ENCODE data around the gene IGFBP3.

The IGFBP3 gene

DNA sequence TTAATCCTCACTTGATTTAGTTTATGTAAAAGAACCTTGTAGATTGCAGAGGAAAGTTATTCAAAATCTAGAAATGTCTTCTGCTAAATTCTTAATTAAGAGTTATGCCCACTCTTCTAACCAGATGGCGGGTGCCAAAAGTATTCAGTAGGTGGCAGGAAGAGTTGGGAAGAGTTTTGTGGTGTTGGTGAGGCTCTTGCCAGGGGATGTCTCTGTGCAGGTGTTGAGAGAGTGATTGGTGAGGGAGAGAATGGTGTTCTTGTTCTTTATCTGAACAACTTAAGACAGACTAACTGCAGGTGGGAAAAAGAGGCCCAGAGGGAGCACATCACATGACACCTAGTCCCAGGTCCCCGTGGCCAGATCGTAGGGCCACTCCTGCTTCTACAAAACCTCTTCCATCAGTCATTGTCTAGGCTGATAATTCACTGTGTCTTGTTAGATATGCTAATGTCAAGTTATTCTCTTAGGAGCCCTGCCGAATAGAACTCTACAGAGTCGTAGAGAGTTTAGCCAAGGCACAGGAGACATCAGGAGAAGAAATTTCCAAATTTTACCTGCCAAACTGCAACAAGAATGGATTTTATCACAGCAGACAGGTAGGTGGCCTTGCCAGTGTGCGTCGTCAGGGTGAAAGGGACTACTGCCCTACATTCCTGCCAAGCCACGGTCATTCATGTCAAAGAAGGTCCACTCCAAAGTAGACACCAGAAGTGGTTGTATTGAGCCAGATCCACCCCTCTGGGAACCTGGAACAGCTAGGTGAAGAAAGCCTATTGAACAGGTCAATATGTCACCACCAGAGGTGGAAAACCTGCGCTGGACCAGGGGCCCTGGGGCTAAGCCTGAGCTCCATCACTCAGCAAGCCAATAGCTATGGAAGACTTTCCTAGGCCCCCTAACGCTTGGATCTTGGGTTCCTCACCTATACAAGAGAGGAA, 29.3 kb downstream of the IGFBP3 start:
- Histone ChIP-seq H3K79me2 (no peaks in the 10 kb centered on the region), H3K9ac (no peak overlapping the region), H2AFZ (no peak overlapping the region), H3K9me3 (ENCODE audit: control insufficient read depth, low read length) (no peaks in the 10 kb centered on the region), H3K27me3 (ENCODE audit: control insufficient read depth, insufficient read depth, low read length) (no peaks in the 10 kb centered on the region), H3K4me3 (ENCODE audit: low read depth, low read length) (no peak overlapping the region), H3K4me2 (ENCODE audit: low read length) (no peak overlapping the region), H3K27ac (no peak overlapping the region), H3K36me3 (ENCODE audit: control insufficient read depth, insufficient read depth, low read length) (no peaks in the 10 kb centered on the region), H3K4me1 (no peaks in the 10 kb centered on the region)
- TF ChIP-seq CTCF (IDR thresholded peaks at IDR 0.05) = no peak

DNA sequence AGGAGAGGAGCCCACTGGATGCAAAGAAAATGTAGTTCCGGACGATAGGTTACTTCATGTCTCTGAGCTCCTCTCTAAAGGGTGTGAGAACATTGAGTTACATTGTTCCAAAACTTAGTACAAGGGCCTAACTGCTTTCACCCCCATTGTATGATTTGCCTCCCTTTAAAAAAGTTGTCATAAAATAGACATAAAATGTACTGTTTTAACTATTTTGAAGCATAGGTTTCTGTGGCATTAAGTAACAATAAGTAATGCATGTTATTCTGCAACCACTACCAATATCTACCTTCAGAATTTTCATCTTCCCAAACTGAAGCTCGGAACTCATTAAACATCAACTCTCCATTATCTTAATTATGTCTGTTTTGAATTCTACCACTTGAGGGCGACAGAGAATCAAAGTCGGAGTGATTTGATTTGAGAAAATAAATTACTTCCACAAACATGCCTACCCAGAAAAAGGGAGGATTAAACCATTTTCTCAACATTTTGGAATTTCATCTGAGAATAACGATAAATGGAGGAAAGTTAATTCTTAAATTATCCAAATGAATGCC, 30.1 kb downstream of the IGFBP3 start:
- Histone ChIP-seq H3K9ac (no peak overlapping the region), H3K4me3 (ENCODE audit: low read depth, low read length) (no peak overlapping the region), H3K79me2 (no peaks in the 10 kb centered on the region), H2AFZ (no peak overlapping the region), H3K9me3 (ENCODE audit: control insufficient read depth, low read length) (no peaks in the 10 kb centered on the region), H3K4me1 (no peaks in the 10 kb centered on the region), H3K27ac (no peak overlapping the region), H3K27me3 (ENCODE audit: control insufficient read depth, insufficient read depth, low read length) (no peaks in the 10 kb centered on the region), H3K4me2 (ENCODE audit: low read length) (no peak overlapping the region), H3K36me3 (ENCODE audit: control insufficient read depth, insufficient read depth, low read length) (no peaks in the 10 kb centered on the region)
- TF ChIP-seq CTCF (IDR thresholded peaks at IDR 0.05) = peak; percentile 57

GRCh38 chr7:45890125-45890901, 30.8 kb downstream of the IGFBP3 start:
- no peak overlapping the region for H3K4me3 ChIP-seq (ENCODE audit: low read depth, low read length)
- H3K4me1 ChIP-seq = no peaks in the 10 kb centered on the region
- no peaks in the 10 kb centered on the region for H3K27me3 ChIP-seq (ENCODE audit: control insufficient read depth, insufficient read depth, low read length)
- H3K27ac ChIP-seq = no peak overlapping the region
- H3K9ac ChIP-seq = no peak overlapping the region
- no peak for TF ChIP-seq CTCF (IDR thresholded peaks at IDR 0.05)
- no peaks in the 10 kb centered on the region for H3K9me3 ChIP-seq (ENCODE audit: control insufficient read depth, low read length)
- no peaks in the 10 kb centered on the region for H3K36me3 ChIP-seq (ENCODE audit: control insufficient read depth, insufficient read depth, low read length)
- H2AFZ ChIP-seq = no peak overlapping the region
- H3K79me2 ChIP-seq = no peaks in the 10 kb centered on the region
- H3K4me2 ChIP-seq (ENCODE audit: low read length) = no peak overlapping the region

GRCh38 chr7:45889367-45890067, 31.6 kb downstream of the IGFBP3 start:
- no peak overlapping the region for H3K9ac ChIP-seq
- no peaks in the 10 kb centered on the region for H3K79me2 ChIP-seq
- H3K4me1 ChIP-seq = no peaks in the 10 kb centered on the region
- H2AFZ ChIP-seq = no peak overlapping the region
- H3K27me3 ChIP-seq (ENCODE audit: control insufficient read depth, insufficient read depth, low read length) = no peaks in the 10 kb centered on the region
- no peaks in the 10 kb centered on the region for H3K9me3 ChIP-seq (ENCODE audit: control insufficient read depth, low read length)
- H3K27ac ChIP-seq = no peak overlapping the region
- no peak for TF ChIP-seq CTCF (IDR thresholded peaks at IDR 0.05)
- H3K36me3 ChIP-seq (ENCODE audit: control insufficient read depth, insufficient read depth, low read length) = no peaks in the 10 kb centered on the region
- no peak overlapping the region for H3K4me3 ChIP-seq (ENCODE audit: low read depth, low read length)
- H3K4me2 ChIP-seq (ENCODE audit: low read length) = no peak overlapping the region
